ENCODE data around the gene HOXA5. TPM values are rescaled to one million over a fixed set of nuclear protein-coding genes. Genes with fewer than 3 reads are reported as not detected.

The HOXA5 gene
- total RNA-seq, 1 donor from 2014 or later, result 4.2 TPM

DNA sequence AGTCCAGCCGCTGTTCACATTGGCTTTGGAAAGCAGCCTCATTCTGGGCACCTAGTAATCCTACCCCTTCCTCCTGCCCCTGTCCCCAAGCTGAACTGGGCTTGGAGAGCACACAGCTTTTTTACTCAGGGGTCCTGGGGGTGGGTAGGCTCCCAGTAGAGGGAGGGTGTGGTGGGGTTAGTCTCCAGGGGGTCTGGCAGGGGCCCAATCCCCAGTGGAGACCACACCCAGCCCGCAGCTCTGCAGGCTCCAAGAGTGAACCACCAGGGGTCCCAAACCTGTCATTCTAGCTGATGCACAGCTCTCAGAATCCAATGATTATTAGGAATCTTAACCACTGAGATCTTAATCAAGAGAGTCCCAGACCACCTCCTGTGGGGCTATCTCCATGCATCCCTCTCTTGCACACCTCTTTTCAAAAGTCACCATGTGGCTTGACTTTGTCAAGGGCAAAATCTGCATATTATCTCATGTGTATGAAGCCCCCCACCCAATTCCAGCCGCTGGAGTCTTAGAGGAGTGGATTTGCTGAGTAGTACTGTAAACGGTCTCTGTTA is 38.9 kb upstream of the HOXA5 start:
- Histone ChIP-seq H3K4me1 (ENCODE audit: control insufficient read depth in 3 of 3, insufficient read depth in 3 of 3, low read length in 3 of 3) (peaks cover 22 to 50% (median 33%) of the 10 kb centered on the region in 3 donors), H3K36me3 (ENCODE audit: control insufficient read depth in 3 of 3, insufficient read depth in 3 of 3, low read length in 3 of 3) (no peaks in the 10 kb centered on the region)

DNA sequence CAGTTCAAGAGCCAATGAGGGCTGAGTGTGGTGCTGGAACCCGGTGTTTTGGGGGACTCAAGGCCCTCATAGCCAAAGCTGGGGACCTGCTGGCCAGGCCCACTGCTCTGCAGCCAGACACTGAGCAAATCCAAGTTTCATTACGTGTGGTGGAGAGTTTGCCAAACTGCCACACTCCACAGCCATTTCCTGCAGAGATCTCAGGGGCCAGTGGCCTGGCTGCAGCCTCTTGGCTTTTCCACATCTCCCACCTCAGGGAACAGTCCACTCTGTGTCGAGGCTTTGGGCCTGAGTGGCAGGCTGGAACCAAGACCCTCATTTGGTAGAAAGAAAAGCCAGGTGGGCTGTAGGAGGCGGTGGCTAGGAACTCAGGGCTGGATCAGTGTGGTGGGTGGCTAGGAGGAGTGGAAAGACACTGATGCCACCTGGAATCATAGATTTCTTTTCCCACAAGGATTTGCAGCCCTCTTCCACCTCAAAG is 38.4 kb upstream of the HOXA5 start:
- Histone ChIP-seq H3K9ac (ENCODE audit: low read depth in 1 of 3, low read length in 3 of 3) (peak overlapping the region in 1 of 3 donors; percentile 54), H3K4me1 (ENCODE audit: control insufficient read depth in 3 of 3, insufficient read depth in 3 of 3, low read length in 3 of 3) (peaks cover 27 to 56% (median 38%) of the 10 kb centered on the region in 3 donors), H3K9me3 (ENCODE audit: control insufficient read depth in 3 of 3, low read length in 3 of 3) (no peaks in the 10 kb centered on the region), H3K4me3 (ENCODE audit: low read length in 3 of 3) (no peak overlapping the region), H3K27ac (ENCODE audit: low read depth, low read length) (no peak overlapping the region), H3K27me3 (ENCODE audit: control insufficient read depth in 3 of 3, insufficient read depth in 3 of 3, low read length in 3 of 3) (peaks cover 31 to 33% (median 33%) of the 10 kb centered on the region in 3 donors), H3K36me3 (ENCODE audit: control insufficient read depth in 3 of 3, insufficient read depth in 3 of 3, low read length in 3 of 3) (no peaks in the 10 kb centered on the region)

More for the DNA sequence above, 38.9 kb upstream of the HOXA5 start:
- H3K9me3 ChIP-seq (ENCODE audit: control insufficient read depth in 3 of 3, low read length in 3 of 3), result no peaks in the 10 kb centered on the region
- H3K9ac ChIP-seq (ENCODE audit: low read depth in 1 of 3, low read length in 3 of 3), result peak overlapping the region in 2 of 3 donors; percentile 64 to 94
- H3K27ac ChIP-seq (ENCODE audit: low read depth, low read length), result no peak overlapping the region
- no peak overlapping the region for H3K4me3 ChIP-seq (ENCODE audit: low read length in 3 of 3)
- H3K27me3 ChIP-seq (ENCODE audit: control insufficient read depth in 3 of 3, insufficient read depth in 3 of 3, low read length in 3 of 3), result peaks cover 31 to 33% (median 33%) of the 10 kb centered on the region in 3 donors

DNA sequence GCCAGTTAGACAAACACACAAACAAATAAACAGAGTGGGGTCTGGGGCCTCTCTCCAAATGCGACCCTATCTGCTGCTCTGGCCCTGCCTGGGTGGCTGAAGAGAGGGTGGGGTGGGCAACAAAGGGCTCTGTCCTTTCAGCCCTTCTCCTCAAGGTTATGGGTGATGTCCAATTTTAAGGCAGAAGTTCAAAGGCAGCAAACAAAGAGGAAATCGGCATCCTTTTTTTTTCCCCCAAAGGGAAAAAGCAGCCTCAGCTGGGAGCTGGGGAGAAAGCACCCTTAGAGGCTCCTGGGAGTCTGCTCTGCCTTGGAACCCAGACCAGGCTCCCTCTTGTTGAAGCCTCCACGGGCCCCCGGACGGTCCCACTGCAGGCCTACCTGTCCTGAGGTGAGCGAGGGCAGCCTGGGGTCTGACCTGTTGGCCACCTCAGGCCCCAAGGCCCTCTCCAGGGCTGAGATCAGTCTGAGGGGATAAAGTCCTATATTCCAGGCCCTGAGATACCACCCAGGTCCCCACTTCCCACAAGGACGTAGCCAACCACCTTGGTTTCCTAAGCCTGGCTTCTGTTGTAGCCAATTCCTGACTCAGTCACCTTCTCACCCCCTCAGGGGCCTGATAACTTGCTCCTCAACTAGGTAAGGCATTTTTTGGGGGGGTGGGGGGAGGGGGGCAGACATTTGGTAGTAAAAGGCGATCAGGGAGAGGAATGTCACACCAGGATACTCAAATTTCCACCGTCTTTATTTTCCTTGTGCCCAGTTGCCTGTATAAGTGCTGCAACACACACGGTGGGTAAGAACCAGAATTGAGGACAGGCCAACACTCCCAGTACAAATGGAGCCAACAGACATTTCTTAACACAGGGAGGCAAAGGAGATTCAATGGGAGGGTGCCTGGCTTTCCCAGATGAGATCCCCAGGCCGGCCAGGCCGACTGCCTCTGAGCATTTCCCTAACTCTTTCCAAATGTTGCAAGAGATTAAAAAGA is 37.2 kb upstream of the HOXA5 start:
- Histone ChIP-seq H3K27me3 (ENCODE audit: control insufficient read depth in 3 of 3, insufficient read depth in 3 of 3, low read length in 3 of 3) (peaks cover 24 to 32% (median 26%) of the 10 kb centered on the region in 3 donors), H3K36me3 (ENCODE audit: control insufficient read depth in 3 of 3, insufficient read depth in 3 of 3, low read length in 3 of 3) (no peaks in the 10 kb centered on the region), H3K27ac (ENCODE audit: low read depth, low read length) (peak overlapping the region; percentile 61), H3K4me1 (ENCODE audit: control insufficient read depth in 3 of 3, insufficient read depth in 3 of 3, low read length in 3 of 3) (peaks cover 38 to 59% (median 45%) of the 10 kb centered on the region in 3 donors), H3K9ac (ENCODE audit: low read depth in 1 of 3, low read length in 3 of 3) (peak overlapping the region in 2 of 3 donors; percentile 3 to 45), H3K9me3 (ENCODE audit: control insufficient read depth in 3 of 3, low read length in 3 of 3) (no peaks in the 10 kb centered on the region), H3K4me3 (ENCODE audit: low read length in 3 of 3) (no peak overlapping the region)

DNA sequence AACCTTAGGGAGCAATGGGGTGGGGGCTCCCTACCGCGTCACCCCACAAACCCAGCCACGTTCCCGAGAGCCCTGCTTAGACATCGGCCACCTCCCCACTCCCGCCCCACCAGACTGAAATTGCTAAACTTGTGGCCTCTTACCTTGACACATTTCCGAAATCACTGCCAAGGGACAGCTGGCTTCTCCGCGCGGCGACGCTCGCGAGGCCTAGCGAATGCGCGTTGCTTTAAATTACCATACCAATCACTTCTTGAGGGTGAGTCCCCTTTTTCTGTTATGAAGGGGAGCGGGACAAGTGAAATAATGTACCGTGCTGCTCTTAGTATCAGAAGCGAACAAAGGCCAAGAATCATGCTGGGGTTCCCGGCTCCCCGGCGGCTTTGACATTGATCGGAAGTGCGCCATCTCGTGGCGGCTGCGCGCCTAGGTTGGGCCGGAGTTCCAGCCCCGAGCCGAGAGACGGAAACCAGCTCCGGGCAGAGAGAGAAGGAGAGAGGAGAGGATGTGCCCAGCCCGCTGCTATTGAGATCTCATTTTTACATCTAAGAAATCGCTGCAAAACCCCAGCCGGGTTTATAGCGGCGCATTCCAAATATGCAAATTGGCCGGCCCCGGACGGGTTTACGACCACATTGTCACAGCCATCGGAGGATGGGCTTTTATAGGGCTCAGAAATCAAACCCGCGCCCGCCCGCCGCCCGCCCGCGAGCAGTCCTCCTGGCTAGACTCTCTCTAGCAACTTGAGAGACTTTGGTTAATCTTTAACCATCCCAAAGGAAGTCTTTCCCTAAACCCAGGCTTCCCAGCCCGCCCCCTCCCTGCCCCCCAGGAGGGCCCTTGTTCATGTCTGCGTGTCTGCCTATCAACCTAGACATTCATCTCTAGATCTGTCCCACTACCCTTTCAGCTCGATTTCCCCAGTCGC is 36.3 kb upstream of the HOXA5 start:
- Histone ChIP-seq H3K4me1 (ENCODE audit: control insufficient read depth in 3 of 3, insufficient read depth in 3 of 3, low read length in 3 of 3) (peaks cover 44 to 62% (median 46%) of the 10 kb centered on the region in 3 donors), H3K4me3 (ENCODE audit: low read length in 3 of 3) (peak overlapping the region; percentile 52 to 85 (median 77)), H3K9ac (ENCODE audit: low read depth in 1 of 3, low read length in 3 of 3) (peak overlapping the region; percentile 81 to 97 (median 93)), H3K36me3 (ENCODE audit: control insufficient read depth in 3 of 3, insufficient read depth in 3 of 3, low read length in 3 of 3) (no peaks in the 10 kb centered on the region), H3K9me3 (ENCODE audit: control insufficient read depth in 3 of 3, low read length in 3 of 3) (no peaks in the 10 kb centered on the region), H3K27me3 (ENCODE audit: control insufficient read depth in 3 of 3, insufficient read depth in 3 of 3, low read length in 3 of 3) (peaks cover 17 to 31% (median 22%) of the 10 kb centered on the region in 3 donors), H3K27ac (ENCODE audit: low read depth, low read length) (peak overlapping the region; percentile 61)

DNA sequence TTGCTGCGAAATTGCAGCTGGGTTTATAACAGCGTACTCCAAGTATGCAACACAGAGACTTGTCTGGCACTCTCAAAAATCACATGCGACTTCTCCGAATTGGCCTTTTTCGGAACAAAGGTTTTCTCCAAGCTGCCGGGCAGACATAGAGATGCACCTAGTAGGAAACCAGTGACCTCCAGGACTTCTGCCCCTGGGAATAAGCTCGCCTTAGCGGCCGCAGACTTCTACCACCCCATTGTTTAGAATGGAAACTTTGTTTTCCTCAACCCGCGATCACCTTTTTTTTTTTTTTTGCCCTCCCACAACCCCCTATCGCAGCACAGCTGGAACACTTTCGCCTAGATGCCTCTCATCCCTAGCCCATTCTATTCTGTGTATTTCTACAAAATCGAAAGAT is 35.5 kb upstream of the HOXA5 start:
- peak overlapping the region; percentile 61 for H3K27ac ChIP-seq (ENCODE audit: low read depth, low read length)
- H3K9ac ChIP-seq (ENCODE audit: low read depth in 1 of 3, low read length in 3 of 3), result peak overlapping the region; percentile 81 to 97 (median 93)
- H3K27me3 ChIP-seq (ENCODE audit: control insufficient read depth in 3 of 3, insufficient read depth in 3 of 3, low read length in 3 of 3), result peaks cover 17 to 31% (median 24%) of the 10 kb centered on the region in 3 donors
- H3K4me1 ChIP-seq (ENCODE audit: control insufficient read depth in 3 of 3, insufficient read depth in 3 of 3, low read length in 3 of 3), result peaks cover 44 to 63% (median 45%) of the 10 kb centered on the region in 3 donors
- no peaks in the 10 kb centered on the region for H3K36me3 ChIP-seq (ENCODE audit: control insufficient read depth in 3 of 3, insufficient read depth in 3 of 3, low read length in 3 of 3)
- peak overlapping the region; percentile 52 to 85 (median 77) for H3K4me3 ChIP-seq (ENCODE audit: low read length in 3 of 3)
- no peaks in the 10 kb centered on the region for H3K9me3 ChIP-seq (ENCODE audit: control insufficient read depth in 3 of 3, low read length in 3 of 3)

DNA sequence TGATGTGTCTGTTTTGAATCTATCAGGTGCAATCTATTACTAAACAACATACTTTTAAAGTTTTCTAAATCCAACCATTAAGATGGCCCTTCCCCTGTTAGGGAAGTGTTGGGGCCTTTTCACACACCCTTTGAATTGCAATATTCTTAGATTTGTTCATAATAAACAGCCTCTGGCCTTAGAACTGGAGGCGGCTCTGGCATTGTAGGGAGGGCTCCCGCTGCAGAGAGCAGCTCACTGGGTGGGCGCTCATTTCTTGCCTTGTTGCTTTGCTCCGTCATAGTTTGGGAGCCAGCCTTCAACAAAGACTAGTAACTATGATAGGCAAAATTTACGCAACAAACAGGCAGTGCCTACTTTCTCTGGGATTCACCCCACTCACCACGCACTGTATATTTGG is 34.9 kb upstream of the HOXA5 start:
- H3K27me3 ChIP-seq (ENCODE audit: control insufficient read depth in 3 of 3, insufficient read depth in 3 of 3, low read length in 3 of 3), result peaks cover 15 to 29% (median 23%) of the 10 kb centered on the region in 3 donors

DNA sequence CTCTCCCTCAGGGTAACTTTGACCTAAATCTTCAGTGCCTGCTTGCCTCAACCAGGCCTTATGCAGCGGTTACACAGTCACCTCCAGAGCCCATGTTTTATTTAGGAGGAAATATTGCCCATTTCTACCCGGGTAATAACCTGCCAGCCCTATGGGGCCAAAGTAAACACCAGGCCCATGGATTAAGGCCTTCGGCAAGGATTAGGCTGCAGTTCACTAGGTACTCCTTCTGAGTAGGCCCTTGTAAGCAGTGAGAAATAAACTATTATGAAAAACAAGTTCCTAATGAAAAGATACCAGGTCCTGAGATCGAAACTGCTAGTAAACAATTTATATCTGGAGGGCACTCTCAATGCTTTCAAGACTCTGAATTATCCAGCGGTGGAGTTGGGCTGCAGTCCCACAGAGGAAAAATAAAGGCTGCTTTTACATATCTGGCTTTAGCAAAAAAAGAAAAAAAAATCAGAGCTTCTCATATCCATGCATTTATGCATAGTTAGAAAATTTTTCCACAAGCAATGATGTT is 34.4 kb upstream of the HOXA5 start:
- Histone ChIP-seq H3K36me3 (ENCODE audit: control insufficient read depth in 3 of 3, insufficient read depth in 3 of 3, low read length in 3 of 3) (no peaks in the 10 kb centered on the region), H3K4me3 (ENCODE audit: low read length in 3 of 3) (peak overlapping the region; percentile 77 to 85 (median 84)), H3K9me3 (ENCODE audit: control insufficient read depth in 3 of 3, low read length in 3 of 3) (no peaks in the 10 kb centered on the region), H3K27me3 (ENCODE audit: control insufficient read depth in 3 of 3, insufficient read depth in 3 of 3, low read length in 3 of 3) (peaks cover 10 to 25% (median 18%) of the 10 kb centered on the region in 3 donors), H3K9ac (ENCODE audit: low read depth in 1 of 3, low read length in 3 of 3) (peak overlapping the region; percentile 37 to 97 (median 93)), H3K4me1 (ENCODE audit: control insufficient read depth in 3 of 3, insufficient read depth in 3 of 3, low read length in 3 of 3) (peaks cover 34 to 56% (median 35%) of the 10 kb centered on the region in 3 donors), H3K27ac (ENCODE audit: low read depth, low read length) (peak overlapping the region; percentile 84)

More for the DNA sequence above, 34.9 kb upstream of the HOXA5 start:
- no peaks in the 10 kb centered on the region for H3K36me3 ChIP-seq (ENCODE audit: control insufficient read depth in 3 of 3, insufficient read depth in 3 of 3, low read length in 3 of 3)
- H3K27ac ChIP-seq (ENCODE audit: low read depth, low read length), result peak overlapping the region; percentile 61
- peaks cover 39 to 61% (median 40%) of the 10 kb centered on the region in 3 donors for H3K4me1 ChIP-seq (ENCODE audit: control insufficient read depth in 3 of 3, insufficient read depth in 3 of 3, low read length in 3 of 3)
- H3K9me3 ChIP-seq (ENCODE audit: control insufficient read depth in 3 of 3, low read length in 3 of 3), result no peaks in the 10 kb centered on the region
- H3K9ac ChIP-seq (ENCODE audit: low read depth in 1 of 3, low read length in 3 of 3), result peak overlapping the region; percentile 43 to 97 (median 93)
- H3K4me3 ChIP-seq (ENCODE audit: low read length in 3 of 3), result peak overlapping the region; percentile 52 to 85 (median 77)

DNA sequence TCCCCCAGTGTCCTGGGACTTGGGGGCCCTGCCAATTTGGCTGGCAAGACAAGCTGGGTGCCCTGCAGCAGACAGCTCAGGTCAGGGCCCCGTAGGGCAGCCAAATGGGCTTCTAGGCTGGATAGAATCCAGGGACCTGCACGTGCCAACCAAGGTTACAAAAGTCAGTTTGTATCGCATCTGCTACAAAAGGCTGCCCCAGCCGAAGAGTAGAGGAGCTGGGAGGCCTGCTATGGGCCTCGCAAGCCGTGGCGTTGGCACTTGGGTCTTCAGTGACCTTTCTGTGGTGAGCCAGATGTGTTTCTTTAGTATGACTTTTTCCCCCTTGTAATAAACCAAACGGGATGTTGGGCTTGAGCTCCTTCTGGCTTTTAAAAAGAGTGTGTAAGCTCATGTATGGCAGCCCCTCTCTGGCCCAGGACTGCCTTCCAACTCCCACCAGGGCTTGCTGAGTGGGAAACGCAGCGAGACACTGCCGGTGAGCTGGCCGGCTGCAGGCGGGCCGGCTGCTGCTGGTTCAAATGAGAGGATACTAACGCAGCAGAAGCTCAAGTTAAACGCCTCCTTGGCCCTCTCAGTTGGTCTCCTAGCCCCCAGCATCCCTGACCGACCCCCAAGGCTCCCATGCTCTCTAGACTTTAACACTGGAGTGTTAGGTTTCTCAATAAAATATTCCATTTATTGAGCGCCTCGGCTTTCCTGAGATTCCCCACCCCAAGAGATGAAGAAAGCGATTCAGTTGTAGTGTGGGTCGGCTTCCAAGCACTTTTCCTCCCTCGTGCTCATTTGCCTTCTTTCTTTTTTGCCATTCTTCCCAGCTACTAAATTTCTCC is 33.7 kb upstream of the HOXA5 start:
- H3K9ac ChIP-seq (ENCODE audit: low read depth in 1 of 3, low read length in 3 of 3), result peak overlapping the region; percentile 37 to 97 (median 93)

More for the DNA sequence above, 33.7 kb upstream of the HOXA5 start:
- Histone ChIP-seq H3K27me3 (ENCODE audit: control insufficient read depth in 3 of 3, insufficient read depth in 3 of 3, low read length in 3 of 3) (peaks cover 7 to 21% (median 15%) of the 10 kb centered on the region in 3 donors), H3K27ac (ENCODE audit: low read depth, low read length) (peak overlapping the region; percentile 84), H3K4me3 (ENCODE audit: low read length in 3 of 3) (peak overlapping the region; percentile 66 to 84 (median 77)), H3K9me3 (ENCODE audit: control insufficient read depth in 3 of 3, low read length in 3 of 3) (no peaks in the 10 kb centered on the region), H3K36me3 (ENCODE audit: control insufficient read depth in 3 of 3, insufficient read depth in 3 of 3, low read length in 3 of 3) (no peaks in the 10 kb centered on the region), H3K4me1 (ENCODE audit: control insufficient read depth in 3 of 3, insufficient read depth in 3 of 3, low read length in 3 of 3) (peaks cover 39 to 58% (median 40%) of the 10 kb centered on the region in 3 donors)

All from skeletal muscle tissue (tissue), 4 donors.